ENCODE measurements around the gene SH3RF3.

- TF ChIP-seq, protein P1, sequence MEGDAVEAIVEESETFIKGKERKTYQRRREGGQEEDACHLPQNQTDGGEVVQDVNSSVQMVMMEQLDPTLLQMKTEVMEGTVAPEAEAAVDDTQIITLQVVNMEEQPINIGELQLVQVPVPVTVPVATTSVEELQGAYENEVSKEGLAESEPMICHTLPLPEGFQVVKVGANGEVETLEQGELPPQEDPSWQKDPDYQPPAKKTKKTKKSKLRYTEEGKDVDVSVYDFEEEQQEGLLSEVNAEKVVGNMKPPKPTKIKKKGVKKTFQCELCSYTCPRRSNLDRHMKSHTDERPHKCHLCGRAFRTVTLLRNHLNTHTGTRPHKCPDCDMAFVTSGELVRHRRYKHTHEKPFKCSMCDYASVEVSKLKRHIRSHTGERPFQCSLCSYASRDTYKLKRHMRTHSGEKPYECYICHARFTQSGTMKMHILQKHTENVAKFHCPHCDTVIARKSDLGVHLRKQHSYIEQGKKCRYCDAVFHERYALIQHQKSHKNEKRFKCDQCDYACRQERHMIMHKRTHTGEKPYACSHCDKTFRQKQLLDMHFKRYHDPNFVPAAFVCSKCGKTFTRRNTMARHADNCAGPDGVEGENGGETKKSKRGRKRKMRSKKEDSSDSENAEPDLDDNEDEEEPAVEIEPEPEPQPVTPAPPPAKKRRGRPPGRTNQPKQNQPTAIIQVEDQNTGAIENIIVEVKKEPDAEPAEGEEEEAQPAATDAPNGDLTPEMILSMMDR (IDR thresholded peaks at IDR 0.05) = no peak
- no peak for TF ChIP-seq EZH2 (IDR thresholded peaks at IDR 0.05)
Measured at GRCh38 chr2:109300582-109300981, 171.6 kb downstream of the SH3RF3 start.
